Keratinocyte (primary cell): Measurements from ENCODE around the gene GARNL3. TPM values are rescaled to one million over a fixed set of nuclear protein-coding genes. Genes with fewer than 3 reads are reported as not detected.

Source experiments
- DNase-seq: peaks from one replicate; pipeline ENCODE4 v3.0.0-alpha.2; 2011; ENCODE audit warnings: low read depth, missing footprints, low spot score
- FAIRE-seq: peaks from 2 replicates; lab custom pipeline; 2011; peaks lifted over from hg19 to GRCh38; lab: Jason Lieb, UNC
- H2AFZ ChIP-seq: 2 replicates; pipeline ENCODE4 v1.6.0; 2012; ENCODE audit warnings: low read length, control low read depth, inconsistent platforms; ENCODE audit not compliant: control insufficient read depth
- H3K27ac ChIP-seq: 2 replicates; pipeline ENCODE4 v1.5.1; 2011; ENCODE audit warnings: low read length; ENCODE audit not compliant: control insufficient read depth, insufficient read depth
- H3K27me3 ChIP-seq: 3 replicates; pipeline ENCODE4 v1.6.0; 2011; ENCODE audit warnings: low read length; ENCODE audit not compliant: control insufficient read depth, insufficient read depth; ENCODE audit errors: extremely low read depth
- H3K36me3 ChIP-seq, 2 experiments: 2 replicates in 1 of 2; 3 replicates in 1 of 2; pipeline ENCODE4 v1.5.1; 2011; ENCODE audit warnings: low read length in 2 of 2, mild to moderate bottlenecking in 1 of 2; ENCODE audit not compliant: control insufficient read depth in 2 of 2, insufficient read depth in 2 of 2; ENCODE audit errors: extremely low read depth in 1 of 2
- H3K4me1 ChIP-seq: 3 replicates; pipeline ENCODE4 v1.5.1; 2011; ENCODE audit warnings: low read length; ENCODE audit not compliant: control insufficient read depth, insufficient read depth; ENCODE audit errors: extremely low read depth
- H3K4me2 ChIP-seq: 3 replicates; pipeline ENCODE4 v1.6.0; 2011; ENCODE audit warnings: low read depth, low read length; ENCODE audit not compliant: control insufficient read depth, insufficient read depth; ENCODE audit errors: extremely low read depth
- H3K4me3 ChIP-seq, 3 experiments: fragments of 200-600 bp in 1 of 3; sonication (generic) in 1 of 3; 2 replicates in 2 of 3; 3 replicates in 1 of 3; pipeline ENCODE4 v1.5.1; 2011 to 2016; ENCODE audit warnings: low read length in 3 of 3, mild to moderate bottlenecking in 3 of 3, control low read depth in 2 of 3, inconsistent platforms in 1 of 3, low read depth in 1 of 3, mixed read lengths in 1 of 3, mixed run types in 1 of 3, moderate library complexity in 1 of 3; ENCODE audit not compliant: control insufficient read depth in 2 of 3, insufficient read depth in 2 of 3; ENCODE audit errors: extremely low read depth in 1 of 3
- H3K79me2 ChIP-seq: 2 replicates; pipeline ENCODE4 v1.6.0; 2012; ENCODE audit warnings: low read length; ENCODE audit not compliant: control insufficient read depth, insufficient read depth
- H3K9ac ChIP-seq: 3 replicates; pipeline ENCODE4 v1.6.0; 2011; ENCODE audit warnings: low read length; ENCODE audit not compliant: control insufficient read depth, insufficient read depth; ENCODE audit errors: extremely low read depth
- H3K9me1 ChIP-seq: 3 replicates; pipeline ENCODE4 v1.6.0; 2011; ENCODE audit warnings: low read length; ENCODE audit not compliant: control insufficient read depth, insufficient read depth; ENCODE audit errors: extremely low read depth
- H3K9me3 ChIP-seq: 2 replicates; pipeline ENCODE4 v1.5.1; 2012; ENCODE audit warnings: low read depth, low read length; ENCODE audit not compliant: control insufficient read depth
- H4K20me1 ChIP-seq: 3 replicates; pipeline ENCODE4 v1.6.0; 2011; ENCODE audit warnings: low read length; ENCODE audit not compliant: control insufficient read depth, insufficient read depth; ENCODE audit errors: extremely low read depth
- CTCF ChIP-seq, 3 experiments: IDR thresholded peaks in 1 of 3; conservative IDR thresholded peaks in 1 of 3; optimal IDR thresholded peaks in 1 of 3; 2 replicates in 2 of 3; 3 replicates in 1 of 3; pipeline versions ENCODE3 to v1.5.1; 2011; ENCODE audit warnings: low read length in 3 of 3, mild to moderate bottlenecking in 3 of 3, moderate library complexity in 2 of 3, control low read depth in 1 of 3, inconsistent platforms in 1 of 3; ENCODE audit not compliant: insufficient read depth in 2 of 3; ENCODE audit errors: extremely low read depth in 1 of 3
- EZH2 ChIP-seq: IDR thresholded peaks from one replicate; pipeline ENCODE4 v1.6.1; 2012; ENCODE audit warnings: inconsistent platforms, mild to moderate bottlenecking, low read length, moderate library complexity
- dilution Hi-C: fragments of 300-500 bp; cut with MboI; formaldehyde crosslinking; loops from one replicate; pipeline ENCODE4 v1.7.0; 2020; ENCODE audit warnings: low sequenced_read_pairs; ENCODE audit not compliant: extremely low pct_ligation_motif_present
- polyA plus RNA-seq, 5 experiments: library from polyadenylated mRNA; depleted of rRNA in 3 of 5; stranded (reverse) in 3 of 5; stranded (forward) in 1 of 5; unstranded in 1 of 5; fragments of >200 nt; gene quantifications; 1 replicate in 1 of 5; 2 replicates in 3 of 5; 3 replicates in 1 of 5; pipeline versions ENCODE4 v1.2.1 to v1.2.3, GENCODE V29; 2011 to 2012; ENCODE audit warnings: missing spikeins in 2 of 5, low read depth in 1 of 5, low replicate concordance in 1 of 5

Gene GARNL3
- polyA plus RNA-seq, 1 donor (not counting 4 experiments of a cell fraction or from before 2014, with no cell fraction given), result 2.4 TPM

DNA sequence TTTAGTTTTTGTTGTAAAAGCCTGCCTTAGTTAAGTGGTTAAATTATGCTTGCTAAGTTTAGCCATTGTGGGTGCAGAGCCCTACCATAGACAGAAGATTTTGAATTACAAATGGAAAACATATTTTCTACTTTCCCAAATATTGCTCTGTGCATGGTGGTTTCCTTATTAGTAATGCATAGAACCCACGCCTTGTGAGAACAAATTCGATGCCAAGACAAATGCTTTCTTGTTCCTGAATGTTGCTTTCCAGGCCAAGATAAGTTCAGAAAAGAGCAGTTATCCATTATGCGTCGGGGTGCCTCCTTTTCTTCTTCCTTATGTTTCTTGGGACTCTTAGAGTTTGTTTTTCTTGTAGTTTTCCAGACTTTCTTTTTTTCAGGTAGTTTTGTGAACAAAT, 31.0 kb upstream of the GARNL3 start:
- no peak overlapping the region for H3K9ac ChIP-seq
- dilution Hi-C loops, result no loop called here
- H3K27me3 ChIP-seq, result no peaks in the 10 kb centered on the region
- H3K4me1 ChIP-seq, result no peaks in the 10 kb centered on the region
- no peak overlapping the region for H3K4me3 ChIP-seq
- no peaks in the 10 kb centered on the region for H3K79me2 ChIP-seq
- no peaks in the 10 kb centered on the region for H3K9me1 ChIP-seq
- TF ChIP-seq CTCF (optimal IDR thresholded peaks at IDR 0.05 in 1 of 3, IDR thresholded peaks at IDR 0.05 in 1 of 3, conservative IDR thresholded peaks at IDR 0.05 in 1 of 3; ENCODE audit: extremely low read depth in 1 of 3, insufficient read depth in 2 of 3, low read length in 3 of 3) (no peak), EZH2 (no peak)
- H3K4me2 ChIP-seq, result no peak overlapping the region
- H2AFZ ChIP-seq, result no peak overlapping the region
- no peak overlapping the region for H3K27ac ChIP-seq
- no peaks in the 10 kb centered on the region for H3K9me3 ChIP-seq
- no peaks in the 10 kb centered on the region for H3K36me3 ChIP-seq
- no peak for FAIRE-seq
- DNase-seq, result no peak
- H4K20me1 ChIP-seq, result no peaks in the 10 kb centered on the region

DNA sequence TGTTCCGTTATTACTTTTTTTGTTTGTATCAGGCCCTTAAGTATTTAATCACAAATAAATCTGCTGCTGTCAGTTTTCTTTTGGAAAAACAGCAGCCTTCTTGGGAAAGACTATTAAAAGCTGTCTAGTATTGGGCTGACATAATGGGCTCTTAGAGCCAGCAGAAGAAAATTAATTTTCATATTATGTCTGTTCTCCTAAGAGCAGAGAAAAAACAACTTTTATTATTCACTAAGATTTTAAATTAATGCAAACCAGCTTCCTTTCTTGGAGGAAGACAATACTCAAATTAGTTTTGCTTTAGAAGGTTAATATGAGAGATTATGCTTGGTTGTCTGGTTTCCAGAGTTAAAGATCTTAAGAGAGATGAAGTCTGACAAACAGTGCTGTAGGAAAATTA, 30.6 kb upstream of the GARNL3 start:
- dilution Hi-C loops, result no loop called here
- Histone ChIP-seq H4K20me1 (no peaks in the 10 kb centered on the region), H3K79me2 (no peaks in the 10 kb centered on the region), H3K27ac (no peak overlapping the region), H2AFZ (no peak overlapping the region), H3K9me1 (no peaks in the 10 kb centered on the region), H3K4me1 (no peaks in the 10 kb centered on the region), H3K27me3 (no peaks in the 10 kb centered on the region), H3K4me3 (no peak overlapping the region), H3K9ac (no peak overlapping the region), H3K9me3 (no peaks in the 10 kb centered on the region), H3K4me2 (no peak overlapping the region), H3K36me3 (no peaks in the 10 kb centered on the region)
- TF ChIP-seq CTCF (optimal IDR thresholded peaks at IDR 0.05 in 1 of 3, IDR thresholded peaks at IDR 0.05 in 1 of 3, conservative IDR thresholded peaks at IDR 0.05 in 1 of 3; ENCODE audit: extremely low read depth in 1 of 3, insufficient read depth in 2 of 3, low read length in 3 of 3), result no peak
- no peak for TF ChIP-seq EZH2
- no peak for DNase-seq
- FAIRE-seq, result no peak
